Esophagus (tissue), 2 donors: Measurements from ENCODE around the gene CMIP. TPM values are rescaled to one million over a fixed set of nuclear protein-coding genes. Genes with fewer than 3 reads are reported as not detected.

ENCODE experiments used
- polyA plus RNA-seq, 2 donors: library from polyadenylated mRNA; stranded (reverse); fragments of 200-250 nt; gene quantifications; one replicate each; pipeline ENCODE4 v1.2.3, GENCODE V29; 2013
- donor health status: healthy with polysubstance abuse.
- donor health status: Bipolar disorder and iron deficiency.

The CMIP gene
- polyA plus RNA-seq, 2 donors, result 16.9 to 19.3 TPM

Other genes starting within 250 kb of the CMIP start
- gene BCO1, start 206.1 kb upstream of the CMIP start, polyA plus RNA-seq, result under 1 TPM; 0.16 to 0.41 TPM
- gene GAN, start 129.8 kb upstream of the CMIP start, polyA plus RNA-seq, result 1 to 10 TPM; 2.9 to 6.8 TPM